T-cell (primary cell): Measurements from ENCODE around the gene FRMD1. TPM values are rescaled to one million over a fixed set of nuclear protein-coding genes. Genes with fewer than 3 reads are reported as not detected.

Source experiments
- ATAC-seq, 4 experiments: fragments of 200-7000 bp in 3 of 4; fragments of 150-1000 bp in 1 of 4; cut with Tn5 transposase; replicated peaks in 1 of 4; 1 replicate in 3 of 4; 2 replicates in 1 of 4; pipeline ENCODE4 v1.10.0; 2021; ENCODE audit warnings: moderate library complexity in 3 of 4, mild to moderate bottlenecking in 2 of 4, moderate number of reproducible peaks in 1 of 4
- CTCF ChIA-PET, 2 donors: fragments of 300-600 bp; sonication (Branson Sonifier 250); formaldehyde crosslinking; loops; one replicate each; lab custom pipeline; 2022; ENCODE audit warnings: antibody characterized with exemption in 2 of 2; lab: Charles Lee
- POLR2A ChIA-PET, 2 donors: fragments of 300-600 bp; sonication (Branson Sonifier 250); formaldehyde crosslinking; loops; one replicate each; lab custom pipeline; 2022; ENCODE audit warnings: antibody characterized with exemption in 2 of 2; lab: Charles Lee
- DNase-seq, 35 experiments: peaks; one replicate each; pipeline versions ENCODE4 v3.0.0 to v3.0.0-alpha.2; 2013 to 2023
- H3K27ac ChIP-seq: one replicate; pipeline ENCODE4 v1.5.1; 2013; ENCODE audit warnings: low read length
- H3K27me3 ChIP-seq, 2 experiments: replicated peaks in 1 of 2; 1 replicate in 1 of 2; 2 replicates in 1 of 2; pipeline versions ENCODE4 v1.6.1 to v1.7.0; 2013; ENCODE audit warnings: low read length in 1 of 2, mixed read lengths in 1 of 2; ENCODE audit not compliant: control insufficient read depth in 2 of 2, insufficient read depth in 2 of 2; ENCODE audit errors: extremely low read depth in 1 of 2
- H3K36me3 ChIP-seq, 2 donors: 1 replicate in 1 of 2; 2 replicates in 1 of 2; pipeline versions ENCODE4 v1.6.1 to v1.7.0; 2013; ENCODE audit warnings: low read length in 1 of 2; ENCODE audit not compliant: control insufficient read depth in 2 of 2, insufficient read depth in 1 of 2; ENCODE audit errors: extremely low read depth in 1 of 2
- H3K4me1 ChIP-seq, 2 experiments: 1 replicate in 1 of 2; 2 replicates in 1 of 2; pipeline versions ENCODE4 v1.6.1 to v1.7.0; 2013; ENCODE audit warnings: low read length in 2 of 2, mixed read lengths in 1 of 2; ENCODE audit not compliant: insufficient read depth in 2 of 2, control insufficient read depth in 1 of 2; ENCODE audit errors: extremely low read depth in 1 of 2
- H3K4me3 ChIP-seq, 2 donors: 1 replicate in 1 of 2; 2 replicates in 1 of 2; pipeline versions ENCODE4 v1.5.1 to v1.7.0; 2013; ENCODE audit warnings: mild to moderate bottlenecking in 2 of 2, low read length in 1 of 2, moderate library complexity in 1 of 2; ENCODE audit not compliant: control insufficient read depth in 1 of 2; ENCODE audit errors: extremely low read depth in 1 of 2
- H3K9me3 ChIP-seq: 2 replicates; pipeline ENCODE4 v1.7.0; 2013
- H3K27ac Mint-ChIP-seq, 2 donors: one replicate each; pipeline ENCODE4 v1.8.0; 2020 to 2021; ENCODE audit warnings: mild to moderate bottlenecking in 2 of 2, mixed read lengths in 2 of 2
- H3K27me3 Mint-ChIP-seq, 2 donors: one replicate each; pipeline ENCODE4 v1.8.0; 2021 to 2022; ENCODE audit warnings: mixed read lengths in 2 of 2
- H3K36me3 Mint-ChIP-seq: one replicate; pipeline ENCODE4 v1.8.0; 2021; ENCODE audit warnings: mixed read lengths
- H3K4me1 Mint-ChIP-seq, 3 donors: one replicate each; pipeline ENCODE4 v1.8.0; 2020 to 2022; ENCODE audit warnings: mixed read lengths in 3 of 3, mild to moderate bottlenecking in 1 of 3
- H3K4me3 Mint-ChIP-seq, 3 donors: one replicate each; pipeline ENCODE4 v1.8.0; 2020 to 2022; ENCODE audit warnings: mild to moderate bottlenecking in 3 of 3, mixed read lengths in 3 of 3, moderate library complexity in 3 of 3
- H3K9me3 Mint-ChIP-seq, 3 donors: one replicate each; pipeline ENCODE4 v1.8.0; 2020 to 2022; ENCODE audit warnings: mixed read lengths in 3 of 3
- WGBS: methylation state at CpG from one replicate; pipeline ENCODE4 v1.1.5; 2013; ENCODE audit warnings: missing lambda C conversion rate; ENCODE audit not compliant: insufficient coverage; 5-methylcytosine and 5-hydroxymethylcytosine counted together
- total RNA-seq, 35 experiments: library from RNA in 6 of 35; stranded (reverse) in 6 of 35; fragments of 120-200 nt in 1 of 35; gene quantifications; one replicate each; pipeline versions ENCODE4 v1.2.1 to v1.2.4 and lab custom pipeline; 2013 to 2026

Gene FRMD1
- total RNA-seq, 5 donors from 2014 or later (not counting 1 experiment from before 2014, with no cell fraction given), result not detected

- Histone ChIP-seq H3K27ac (no peak overlapping the region), H3K36me3 (no peaks in the 10 kb centered on the region), H3K4me1 (no peaks in the 10 kb centered on the region), H3K4me3 (no peak overlapping the region), H3K9me3 (no peaks in the 10 kb centered on the region), H3K27me3 (peaks cover under 1 to 18% of the 10 kb centered on the region in 2 experiments)
- Mint-ChIP-seq H3K27me3 (peaks cover 11 to 15% of the 10 kb centered on the region in 2 donors), H3K4me3 (no peak overlapping the region), H3K36me3 (no peaks in the 10 kb centered on the region), H3K4me1 (peaks cover 0 to 3% (median 0%) of the 10 kb centered on the region in 3 donors), H3K9me3 (peaks cover 3 to 18% (median 9%) of the 10 kb centered on the region in 3 donors), H3K27ac (no peak overlapping the region)
- DNase-seq (no peak), ATAC-seq (no peak)
- WGBS, result 91% methylated on average over 8 of the region's 15 CpGs
- POLR2A ChIA-PET, result no interaction called here
- CTCF ChIA-PET, result no interaction called here
These were observed 38.0 kb downstream of the FRMD1 start for GRCh38 chr6:168040856-168041496.

GRCh38 chr6:168039849-168040248 is 39.2 kb downstream of the FRMD1 start:
- no peak for DNase-seq
- ChIA-PET CTCF (no interaction called here), POLR2A (no interaction called here)
- H3K27me3 Mint-ChIP-seq, result peaks cover 17 to 25% of the 10 kb centered on the region in 2 donors
- H3K27me3 ChIP-seq, result peaks cover 2 to 20% of the 10 kb centered on the region in 2 experiments
- H3K4me3 Mint-ChIP-seq, result no peak overlapping the region
- no peaks in the 10 kb centered on the region for H3K36me3 ChIP-seq
- WGBS, result 84% methylated on average over 12 of the region's 13 CpGs
- H3K4me3 ChIP-seq, result no peak overlapping the region
- H3K4me1 Mint-ChIP-seq, result peaks cover 0 to 8% (median 5%) of the 10 kb centered on the region in 3 donors
- no peak for ATAC-seq
- peaks cover 3 to 18% (median 9%) of the 10 kb centered on the region in 3 donors for H3K9me3 Mint-ChIP-seq
- H3K9me3 ChIP-seq, result no peaks in the 10 kb centered on the region
- no peaks in the 10 kb centered on the region for H3K4me1 ChIP-seq
- H3K36me3 Mint-ChIP-seq, result no peaks in the 10 kb centered on the region
- H3K27ac ChIP-seq, result no peak overlapping the region
- H3K27ac Mint-ChIP-seq, result no peak overlapping the region

GRCh38 chr6:168039301-168039700 is 39.7 kb downstream of the FRMD1 start:
- no peak overlapping the region for H3K4me3 ChIP-seq
- WGBS, result no CpG with 5 or more reads among the region's 4 CpGs
- ChIA-PET CTCF (no interaction called here), POLR2A (no interaction called here)
- H3K27ac ChIP-seq, result no peak overlapping the region
- ATAC-seq (no peak), DNase-seq (no peak)
- no peak overlapping the region for H3K4me3 Mint-ChIP-seq
- H3K27me3 ChIP-seq, result peaks cover 2 to 26% of the 10 kb centered on the region in 2 experiments
- H3K4me1 Mint-ChIP-seq, result peaks cover 0 to 8% (median 6%) of the 10 kb centered on the region in 3 donors
- peaks cover 19 to 30% of the 10 kb centered on the region in 2 donors for H3K27me3 Mint-ChIP-seq
- no peaks in the 10 kb centered on the region for H3K9me3 ChIP-seq
- H3K27ac Mint-ChIP-seq, result no peak overlapping the region
- H3K36me3 ChIP-seq, result no peaks in the 10 kb centered on the region
- no peaks in the 10 kb centered on the region for H3K36me3 Mint-ChIP-seq
- peaks cover 3 to 18% (median 9%) of the 10 kb centered on the region in 3 donors for H3K9me3 Mint-ChIP-seq
- H3K4me1 ChIP-seq, result no peaks in the 10 kb centered on the region

- no peak overlapping the region for H3K27ac Mint-ChIP-seq
- ATAC-seq, result no peak
- peaks cover 0 to 8% (median 6%) of the 10 kb centered on the region in 3 donors for H3K4me1 Mint-ChIP-seq
- H3K27ac ChIP-seq, result no peak overlapping the region
- no peaks in the 10 kb centered on the region for H3K4me1 ChIP-seq
- no peaks in the 10 kb centered on the region for H3K9me3 ChIP-seq
- H3K9me3 Mint-ChIP-seq, result peaks cover 3 to 18% (median 9%) of the 10 kb centered on the region in 3 donors
- H3K27me3 Mint-ChIP-seq, result peaks cover 21 to 34% of the 10 kb centered on the region in 2 donors
- no peak overlapping the region for H3K4me3 Mint-ChIP-seq
- no peak overlapping the region for H3K4me3 ChIP-seq
- 91% methylated on average over 11 of the region's 13 CpGs for WGBS
- ChIA-PET POLR2A (no interaction called here), CTCF (no interaction called here)
- no peaks in the 10 kb centered on the region for H3K36me3 Mint-ChIP-seq
- H3K36me3 ChIP-seq, result no peaks in the 10 kb centered on the region
- no peak for DNase-seq
- H3K27me3 ChIP-seq, result peaks cover 2 to 31% of the 10 kb centered on the region in 2 experiments
These were observed 40.4 kb downstream of the FRMD1 start for GRCh38 chr6:168038576-168039140.

GRCh38 chr6:168037856-168038255 is 41.2 kb downstream of the FRMD1 start:
- ChIA-PET CTCF (no interaction called here), POLR2A (no interaction called here)
- no peak overlapping the region for H3K4me3 ChIP-seq
- H3K4me1 ChIP-seq, result no peaks in the 10 kb centered on the region
- peaks cover 2 to 32% of the 10 kb centered on the region in 2 experiments for H3K27me3 ChIP-seq
- no peaks in the 10 kb centered on the region for H3K36me3 Mint-ChIP-seq
- no peaks in the 10 kb centered on the region for H3K36me3 ChIP-seq
- WGBS, result no CpG with 5 or more reads among the region's 5 CpGs
- H3K4me3 Mint-ChIP-seq, result no peak overlapping the region
- ATAC-seq (no peak), DNase-seq (no peak)
- no peaks in the 10 kb centered on the region for H3K9me3 ChIP-seq
- no peak overlapping the region for H3K27ac ChIP-seq
- H3K9me3 Mint-ChIP-seq, result peaks cover 3 to 18% (median 9%) of the 10 kb centered on the region in 3 donors
- no peak overlapping the region for H3K27ac Mint-ChIP-seq
- H3K27me3 Mint-ChIP-seq, result peaks cover 26 to 40% of the 10 kb centered on the region in 2 donors
- peaks cover 0 to 8% (median 6%) of the 10 kb centered on the region in 3 donors for H3K4me1 Mint-ChIP-seq

- no peaks in the 10 kb centered on the region for H3K36me3 ChIP-seq
- no peak for DNase-seq
- ChIA-PET POLR2A (no interaction called here), CTCF (no interaction called here)
- no peaks in the 10 kb centered on the region for H3K9me3 ChIP-seq
- Mint-ChIP-seq H3K36me3 (no peaks in the 10 kb centered on the region), H3K27ac (no peak overlapping the region), H3K4me1 (peaks cover 0 to 8% (median 6%) of the 10 kb centered on the region in 3 donors), H3K9me3 (peaks cover 3 to 18% (median 9%) of the 10 kb centered on the region in 3 donors), H3K27me3 (peaks cover 26 to 40% of the 10 kb centered on the region in 2 donors), H3K4me3 (no peak overlapping the region)
- peaks cover 2 to 32% of the 10 kb centered on the region in 2 experiments for H3K27me3 ChIP-seq
- H3K27ac ChIP-seq, result no peak overlapping the region
- WGBS, result 89% methylated on average over 5 of the region's 6 CpGs
- no peaks in the 10 kb centered on the region for H3K4me1 ChIP-seq
- ATAC-seq, result no peak
- H3K4me3 ChIP-seq, result no peak overlapping the region
These were observed 41.8 kb downstream of the FRMD1 start for GRCh38 chr6:168037242-168037641.
